Measurements from ENCODE around the gene RIMS4. TPM values are rescaled to one million over a fixed set of nuclear protein-coding genes. Genes with fewer than 3 reads are reported as not detected.

The RIMS4 gene
- total RNA-seq, 1 donor from 2014 or later = 6.4 TPM

DNA sequence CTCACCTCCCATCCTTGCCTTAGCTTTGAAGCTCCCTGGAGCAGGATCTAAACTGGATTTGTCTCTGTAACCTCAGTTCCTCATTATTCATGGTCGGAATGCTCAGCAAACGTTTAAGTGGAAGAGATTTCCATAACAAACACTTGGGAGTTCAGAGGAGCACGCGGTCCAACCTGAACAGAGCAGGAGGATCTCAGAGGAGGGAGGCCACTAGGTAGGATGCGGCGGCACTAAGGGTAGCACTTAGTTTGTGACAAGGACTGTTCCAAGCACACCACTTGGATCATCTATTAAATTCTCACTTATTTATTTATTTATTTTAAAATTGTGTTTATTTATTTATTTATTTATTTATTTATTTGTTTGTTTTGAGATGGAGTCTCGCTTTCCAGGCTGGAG is 108.5 kb downstream of the RIMS4 start:
- H3K4me3 ChIP-seq = no peak overlapping the region
- H3K36me3 ChIP-seq = no peaks in the 10 kb centered on the region
- no peak for DNase-seq (ENCODE audit: extremely low spot score in 2 of 2)
- peak overlapping the region; percentile 83 for H3K27ac ChIP-seq
- intact Hi-C loops (cut with DNase I) = no loop called here
- TF ChIP-seq, protein P1, sequence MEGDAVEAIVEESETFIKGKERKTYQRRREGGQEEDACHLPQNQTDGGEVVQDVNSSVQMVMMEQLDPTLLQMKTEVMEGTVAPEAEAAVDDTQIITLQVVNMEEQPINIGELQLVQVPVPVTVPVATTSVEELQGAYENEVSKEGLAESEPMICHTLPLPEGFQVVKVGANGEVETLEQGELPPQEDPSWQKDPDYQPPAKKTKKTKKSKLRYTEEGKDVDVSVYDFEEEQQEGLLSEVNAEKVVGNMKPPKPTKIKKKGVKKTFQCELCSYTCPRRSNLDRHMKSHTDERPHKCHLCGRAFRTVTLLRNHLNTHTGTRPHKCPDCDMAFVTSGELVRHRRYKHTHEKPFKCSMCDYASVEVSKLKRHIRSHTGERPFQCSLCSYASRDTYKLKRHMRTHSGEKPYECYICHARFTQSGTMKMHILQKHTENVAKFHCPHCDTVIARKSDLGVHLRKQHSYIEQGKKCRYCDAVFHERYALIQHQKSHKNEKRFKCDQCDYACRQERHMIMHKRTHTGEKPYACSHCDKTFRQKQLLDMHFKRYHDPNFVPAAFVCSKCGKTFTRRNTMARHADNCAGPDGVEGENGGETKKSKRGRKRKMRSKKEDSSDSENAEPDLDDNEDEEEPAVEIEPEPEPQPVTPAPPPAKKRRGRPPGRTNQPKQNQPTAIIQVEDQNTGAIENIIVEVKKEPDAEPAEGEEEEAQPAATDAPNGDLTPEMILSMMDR (IDR thresholded peaks at IDR 0.05) = no peak
- TF ChIP-seq POLR2A (IDR thresholded peaks at IDR 0.05) = no peak
- TF ChIP-seq POLR2AphosphoS5 (IDR thresholded peaks at IDR 0.05; ENCODE audit: insufficient read depth in 1 of 2, low read depth in 1 of 2) = no peak
- H3K4me1 ChIP-seq = peaks cover 52% of the 10 kb centered on the region
- no peaks in the 10 kb centered on the region for H3K27me3 ChIP-seq
- no peaks in the 10 kb centered on the region for H3K9me3 ChIP-seq

Other genes with a start within 250 kb of the RIMS4 start
- 146 TPM for gene PKIG, start 228.0 kb downstream of the RIMS4 start, total RNA-seq
- 25.3 TPM for gene ADA, start 158.8 kb downstream of the RIMS4 start, total RNA-seq
- gene CCN5, start 95.2 kb downstream of the RIMS4 start, total RNA-seq = 134 TPM
- gene KCNK15, start 64.7 kb downstream of the RIMS4 start, total RNA-seq = 1.5 TPM
- 87.4 TPM for gene YWHAB, start 75.2 kb upstream of the RIMS4 start, total RNA-seq
- 19.6 TPM for gene PABPC1L, start 99.5 kb upstream of the RIMS4 start, total RNA-seq
- gene TOMM34, start 149.9 kb upstream of the RIMS4 start, total RNA-seq = 16.2 TPM
- 25.8 TPM for gene STK4, start 156.0 kb upstream of the RIMS4 start, total RNA-seq